LHCN-M2 (cell line): ENCODE measurements around the gene COL4A4. TPM values are rescaled to one million over a fixed set of nuclear protein-coding genes. Genes with fewer than 3 reads are reported as not detected.
"Not testable (repeated sequence)": the region's sequence is repeated elsewhere in the genome, so short reads cannot be mapped to it uniquely, and the experiment has no call there.

Source experiments
- DNase-seq: peaks from one replicate; pipeline ENCODE4 v3.0.0-alpha.2; 2012; ENCODE audit warnings: low read depth
- polyA plus RNA-seq: library from polyadenylated mRNA; unstranded; fragments of >200 nt; gene quantifications from one replicate; pipeline ENCODE4 v1.2.1, GENCODE V29; 2012; ENCODE audit warnings: missing spikeins
- total RNA-seq: library from RNA; depleted of rRNA; stranded (reverse); fragments of >200 nt; gene quantifications from 2 replicates; pipeline ENCODE4 v1.2.3, GENCODE V29; 2014; rRNA removed

COL4A4 gene
- not detected in 2 replicates for total RNA-seq
- 0.16 TPM for polyA plus RNA-seq

- DNase-seq, result no peak
These were observed at the start of gene COL4A4, which contains the start of gene COL4A3 for GRCh38 chr2:227163998-227164762. Gene COL4A4, minus strand, starts transcription at chr2:227164205. Its CDS starts 16,722 bp downstream, at chr2:227147483. Gene COL4A3, plus strand, starts transcription at chr2:227164624. Its CDS starts 103 bp downstream, at chr2:227164727.

- no peak for DNase-seq
These were observed 43.6 kb upstream of the COL4A4 start for GRCh38 chr2:227207573-227207972.

- no peak for DNase-seq
These were observed 42.4 kb upstream of the COL4A4 start for GRCh38 chr2:227206406-227206805.

GRCh38 chr2:227205701-227206100 is 41.7 kb upstream of the COL4A4 start:
- DNase-seq, result no peak

- DNase-seq, result no peak
These were observed 40.4 kb upstream of the COL4A4 start for GRCh38 chr2:227204452-227204851.

- no peak for DNase-seq
These were observed 37.8 kb upstream of the COL4A4 start for GRCh38 chr2:227201771-227202170.

- DNase-seq, result no peak
These were observed 34.9 kb upstream of the COL4A4 start for GRCh38 chr2:227198866-227199265.

- no peak for DNase-seq
These were observed 30.2 kb upstream of the COL4A4 start for GRCh38 chr2:227194219-227194618.

GRCh38 chr2:227192491-227192890 is 28.5 kb upstream of the COL4A4 start:
- peak; percentile 15 for DNase-seq

GRCh38 chr2:227191367-227191766 is 27.4 kb upstream of the COL4A4 start:
- peak; percentile 65 for DNase-seq

GRCh38 chr2:227188292-227188691 is 24.3 kb upstream of the COL4A4 start:
- DNase-seq, result peak; percentile 67

GRCh38 chr2:227186751-227187150 is 22.7 kb upstream of the COL4A4 start:
- peak; percentile 22 for DNase-seq

- no peak for DNase-seq
These were observed 21.7 kb upstream of the COL4A4 start for GRCh38 chr2:227185615-227186232.

GRCh38 chr2:227183657-227184367 is 19.8 kb upstream of the COL4A4 start:
- no peak for DNase-seq

- no peak for DNase-seq
These were observed 18.8 kb upstream of the COL4A4 start for GRCh38 chr2:227182765-227183164.

GRCh38 chr2:227180770-227181169 is 16.8 kb upstream of the COL4A4 start:
- DNase-seq, result no peak

- peak; percentile 5 for DNase-seq
These were observed 16.1 kb upstream of the COL4A4 start for GRCh38 chr2:227179988-227180685.

GRCh38 chr2:227177592-227178336 is 13.8 kb upstream of the COL4A4 start:
- DNase-seq, result no peak

- DNase-seq, result not testable (repeated sequence)
These were observed 7.8 kb upstream of the COL4A4 start for GRCh38 chr2:227171779-227172178.

- no peak for DNase-seq
These were observed 822 bp upstream of the COL4A4 start for GRCh38 chr2:227164763-227165291.
